Transverse colon (tissue), 4 donors: ENCODE results near the gene HOGA1.

Experiments used
- CTCF ChIP-seq, 5 experiments: fragments of 200-600 bp in 3 of 5; fragments of 450-650 bp in 2 of 5; sonication (generic) in 3 of 5; IDR thresholded peaks; 1 replicate in 2 of 5; 2 replicates in 3 of 5; pipeline ENCODE4 v1.5.1; 2016 to 2017; ENCODE audit warnings: antibody characterized with exemption in 5 of 5, inconsistent platforms in 3 of 5, mild to moderate bottlenecking in 2 of 5, moderate library complexity in 1 of 5
- EP300 ChIP-seq: sonication (generic); formaldehyde crosslinking; IDR thresholded peaks from one replicate; pipeline ENCODE4 v1.6.1; 2017; ENCODE audit warnings: antibody characterized with exemption, low read depth
- POLR2A ChIP-seq: fragments of 450-650 bp; IDR thresholded peaks from one replicate; pipeline ENCODE4 v1.6.1; 2016; ENCODE audit warnings: antibody characterized with exemption, mild to moderate bottlenecking, moderate library complexity
- POLR2AphosphoS5 ChIP-seq, 3 donors: sonication (generic); formaldehyde crosslinking; IDR thresholded peaks; one replicate each; pipeline ENCODE4 v1.6.1; 2016; ENCODE audit warnings: antibody characterized with exemption in 3 of 3

- TF ChIP-seq POLR2A (no peak), POLR2AphosphoS5 (IDR thresholded peaks at IDR 0.05) (no peak), CTCF (IDR thresholded peaks at IDR 0.05) (no peak), EP300 (no peak)
These were observed 17.4 kb downstream of the HOGA1 start for GRCh38 chr10:97601268-97602215.
